Heart right ventricle (tissue), 16 donors: ENCODE measurements around the gene FBXO24. TPM values are rescaled to one million over a fixed set of nuclear protein-coding genes. Genes with fewer than 3 reads are reported as not detected.

Experiments
- ATAC-seq, 8 donors: fragments of 200-7000 bp; cut with Tn5 transposase; one replicate each; pipeline ENCODE4 v1.9.1; 2020; ENCODE audit warnings: mild to moderate bottlenecking in 8 of 8, moderate library complexity in 8 of 8, moderate number of reproducible peaks in 1 of 8
- DNase-seq, 2 donors: peaks; one replicate each; pipeline ENCODE4 v3.0.0-alpha.2; 2020
- H3K27ac ChIP-seq, 10 donors: fragments of 200-600 bp; sonication (generic) in 2 of 10; one replicate each; pipeline versions ENCODE4 v1.5.0 to v1.8.0; 2020 to 2022; ENCODE audit warnings: mild to moderate bottlenecking in 3 of 10
- H3K27me3 ChIP-seq, 7 donors: fragments of 200-600 bp; one replicate each; pipeline ENCODE4 v1.8.0; 2021 to 2022; ENCODE audit warnings: mild to moderate bottlenecking in 2 of 7
- H3K36me3 ChIP-seq, 9 donors: fragments of 200-600 bp; sonication (generic) in 1 of 9; one replicate each; pipeline versions ENCODE4 v1.5.0 to v1.8.0; 2020 to 2022; ENCODE audit warnings: mild to moderate bottlenecking in 2 of 9
- H3K4me1 ChIP-seq, 9 donors: fragments of 200-600 bp; sonication (generic) in 1 of 9; one replicate each; pipeline versions ENCODE4 v1.5.0 to v1.8.0; 2020 to 2022; ENCODE audit warnings: mild to moderate bottlenecking in 4 of 9
- H3K4me3 ChIP-seq, 10 donors: fragments of 200-600 bp; sonication (generic) in 2 of 10; one replicate each; pipeline versions ENCODE4 v1.5.0 to v1.8.0; 2020 to 2022; ENCODE audit warnings: mild to moderate bottlenecking in 7 of 10, moderate library complexity in 2 of 10
- H3K9me3 ChIP-seq, 11 donors: fragments of 200-600 bp in 10 of 11; sonication (generic) in 2 of 11; one replicate each; pipeline versions ENCODE4 v1.5.0 to v1.8.0; 2013 to 2022; ENCODE audit warnings: mild to moderate bottlenecking in 2 of 11, control low read depth in 1 of 11, moderate library complexity in 1 of 11
- CTCF ChIP-seq, 9 donors: fragments of 200-600 bp; sonication (generic) in 2 of 9; IDR thresholded peaks; one replicate each; pipeline versions ENCODE4 v1.5.0 to v1.8.0; 2021 to 2022; ENCODE audit warnings: antibody characterized with exemption in 9 of 9, mild to moderate bottlenecking in 5 of 9, moderate library complexity in 1 of 9
- WGBS, 2 donors: extraction: QIAGEN DNeasy Blood & Tissue Kit; methylation state at CpG; one replicate each; pipeline ENCODE4 v1.1.7; 2013; ENCODE audit warnings: inconsistent platforms in 1 of 2; 5-methylcytosine and 5-hydroxymethylcytosine counted together
- intact Hi-C, 10 donors: fragments of 100-400 bp; cut with DNase I; formaldehyde crosslinking; loops; one replicate each; pipeline versions ENCODE4 v1.11.1 to v1.14.2; 2022
- polyA plus RNA-seq, 2 donors: library from polyadenylated mRNA; stranded (reverse); fragments of 200-250 nt; gene quantifications; one replicate each; pipeline ENCODE4 v1.2.3, GENCODE V29; 2013
- total RNA-seq, 10 donors: library from RNA; stranded (reverse); fragmentation: NEBNext Ultra II Directional in 3 of 10; extraction: Animal tissue kit (Norgen Biotek cat#: 25700) in 3 of 10; gene quantifications; one replicate each; pipeline versions ENCODE4 v1.2.1 to v1.2.4, GENCODE V29; 2021 to 2023
- donor health status: Arrhythmogenic right ventricular cardiomyopathy.
- donor health status: ischemic (EF 13 %, LVEDD 7.1; RV severe dilation, severe dysfunction).
- donor health status: healthy with polysubstance abuse.
- donor health status: DM: no; HTN: yes; CAD: no.
- donor health status: DM: no; HTN: no; CAD: no.
- donor health status: ischemic (EF 25% LVEDD 6.9; RV normal size, moderate dysfunction).
- donor health status: ischemic (EF 25% LVEDD 5.7; RV mildly dilated, moderate dysfunction).
- donor health status: healthy.
- donor health status: DM: yes; HTN: yes; CAD: no.
- donor health status: Ischemic cardiomyopathy.
- donor health status: ischemic (EF 35%, LVEDD 5.7; RV mildly dilated, moderate dysfunction).
- donor health status: nonischemic (EF 11% LVEDD 7.7; RV severe dilation, severe dysfunction).
- donor health status: DM: yes; HTN: yes; CAD: no.
- donor health status: PGD.
- donor health status: ischemic (EF 29% LVEDD 5.4; RV normal size, mild dysfunction).
- donor health status: nonischemic (EF 23%, LVEDD 6.1; RV moderate dilation, normal function).

FBXO24 gene
- total and polyA plus RNA-seq, 12 donors, result 0.15 to 0.73 (median 0.40) TPM; not detected in 2

GRCh38 chr7:100582041-100582579, 4.0 kb upstream of the FBXO24 start:
- Histone ChIP-seq H3K4me3 (no peak overlapping the region), H3K27ac (peak overlapping the region in 3 of 10 donors; percentile 95 to 97 (median 96)), H3K4me1 (peaks cover 5 to 41% (median 36%) of the 10 kb centered on the region in 9 donors), H3K36me3 (peaks cover 0 to 60% (median 51%) of the 10 kb centered on the region in 9 donors), H3K27me3 (no peaks in the 10 kb centered on the region), H3K9me3 (no peaks in the 10 kb centered on the region)
- no peak for DNase-seq
- TF ChIP-seq CTCF (IDR thresholded peaks at IDR 0.05), result no peak
- ATAC-seq, result no peak
- intact Hi-C loops, result loop anchor here in 2 of 10 donors (5.0 kb wide), 1 partner anchor 105 kb away; no protein-coding TSS in a partner anchor
- WGBS, 2 donors, result 80 to 83% methylated on average over 20 of the region's 20 CpGs

- Histone ChIP-seq H3K4me1 (peaks cover 5 to 46% (median 36%) of the 10 kb centered on the region in 9 donors), H3K27me3 (no peaks in the 10 kb centered on the region), H3K4me3 (peak overlapping the region in 5 of 10 donors; percentile 80 to 100 (median 97)), H3K36me3 (peaks cover 0 to 54% (median 45%) of the 10 kb centered on the region in 9 donors), H3K27ac (peak overlapping the region in 8 of 10 donors; percentile 61 to 98 (median 94)), H3K9me3 (no peaks in the 10 kb centered on the region)
- intact Hi-C loops, result loop anchor here in 2 of 10 donors (5.0 kb wide), 1 partner anchor 105 kb away; no protein-coding TSS in a partner anchor
- no peak for TF ChIP-seq CTCF (IDR thresholded peaks at IDR 0.05)
- no peak for ATAC-seq
- 55 to 60% methylated on average over 11 of the region's 11 CpGs for WGBS, 2 donors
- DNase-seq, result no peak
Measured at GRCh38 chr7:100582650-100583049, 3.5 kb upstream of the FBXO24 start.

- Histone ChIP-seq H3K4me1 (peaks cover 5 to 48% (median 36%) of the 10 kb centered on the region in 9 donors), H3K4me3 (peak overlapping the region in 9 of 10 donors; percentile 80 to 100 (median 97)), H3K9me3 (no peaks in the 10 kb centered on the region), H3K27me3 (no peaks in the 10 kb centered on the region), H3K36me3 (peaks cover 0 to 47% (median 38%) of the 10 kb centered on the region in 9 donors), H3K27ac (peak overlapping the region; percentile 22 to 98 (median 94))
- no peak for TF ChIP-seq CTCF (IDR thresholded peaks at IDR 0.05)
- ATAC-seq (no peak), DNase-seq (peak; percentile 53 to 68)
- intact Hi-C loops, result loop anchor here in 2 of 10 donors (5.0 kb wide), 1 partner anchor 104 kb away; no protein-coding TSS in a partner anchor
- WGBS, 2 donors, result 47 to 48% methylated on average over 23 of the region's 23 CpGs
Measured at GRCh38 chr7:100583132-100584053, 2.7 kb upstream of the FBXO24 start.

- ATAC-seq, result peak in 1 of 8 donors; percentile 1
- intact Hi-C loops, result loop anchor here in 2 of 10 donors (5.0 kb wide), 1 partner anchor 103 kb away; no protein-coding TSS in a partner anchor
- WGBS, 2 donors, result 39% methylated on average over 15 of the region's 15 CpGs
- H3K4me1 ChIP-seq, result peaks cover 5 to 48% (median 36%) of the 10 kb centered on the region in 9 donors
- TF ChIP-seq CTCF (IDR thresholded peaks at IDR 0.05), result no peak
- peak overlapping the region; percentile 22 to 98 (median 94) for H3K27ac ChIP-seq
- H3K4me3 ChIP-seq, result peak overlapping the region; percentile 80 to 100 (median 96)
- DNase-seq, result peak in 1 of 2 donors; percentile 39
- peaks cover 0 to 39% (median 30%) of the 10 kb centered on the region in 9 donors for H3K36me3 ChIP-seq
- no peaks in the 10 kb centered on the region for H3K27me3 ChIP-seq
- H3K9me3 ChIP-seq, result no peaks in the 10 kb centered on the region
Measured at GRCh38 chr7:100584054-100584682, 2.0 kb upstream of the FBXO24 start.
